K562 (cell line): ENCODE results near the gene FBXL4. TPM values are rescaled to one million over a fixed set of nuclear protein-coding genes. Genes with fewer than 3 reads are reported as not detected.
A peak's percentile ranks its signal among the peaks of the same experiment; 100 is the strongest.

Experiments
- EP400 ChIP-seq: fragments of 450-650 bp; IDR thresholded peaks from 2 replicates; pipeline ENCODE4 v1.6.1; 2017; ENCODE audit warnings: antibody characterized with exemption, mild to moderate bottlenecking, moderate library complexity
- NRF1 ChIP-seq, 2 experiments: fragments of 450-650 bp; IDR thresholded peaks in 1 of 2; conservative IDR thresholded peaks in 1 of 2; 2 replicates each; pipeline ENCODE4 v1.6.1; 2014; ENCODE audit warnings: mild to moderate bottlenecking in 2 of 2
- POLR2A ChIP-seq: fragments of 450-650 bp; conservative IDR thresholded peaks from 2 replicates; pipeline ENCODE4 v1.6.1; 2016
- POLR2AphosphoS5 ChIP-seq: IDR thresholded peaks from 2 replicates; pipeline ENCODE4 v1.6.1; 2011; ENCODE audit warnings: mild to moderate bottlenecking, low read depth, low read length, moderate library complexity; ENCODE audit not compliant: control insufficient read depth, insufficient read depth
- RBBP5 ChIP-seq: fragments of 200-600 bp; sonication (generic); IDR thresholded peaks from 2 replicates; pipeline ENCODE4 v1.6.1; 2012; ENCODE audit warnings: borderline replicate concordance, mild to moderate bottlenecking, low read length, control low read depth, inconsistent platforms; ENCODE audit not compliant: insufficient read depth, poor library complexity, severe bottlenecking
- ZNF384 ChIP-seq: IDR thresholded peaks from 2 replicates; pipeline ENCODE4 v1.6.1; 2012; ENCODE audit warnings: low read depth, low read length, improper control_type of control experiment
- ZNF75A ChIP-seq: fragments of 450-650 bp; formaldehyde crosslinking; IDR thresholded peaks from 2 replicates; pipeline ENCODE4 v1.4.0; 2020; ENCODE audit warnings: mild to moderate bottlenecking
- ZSCAN29 ChIP-seq: fragments of 450-650 bp; IDR thresholded peaks from 2 replicates; pipeline ENCODE4 v1.6.1; 2017
- polyA plus RNA-seq, 8 experiments: library from polyadenylated mRNA; depleted of rRNA in 4 of 8; stranded (reverse) in 5 of 8; unstranded in 3 of 8; fragments of >200 nt; fragmentation: Nextera tagmentation in 2 of 8; fragmentation: Illumina TruSeq in 1 of 8; extraction: Ambion mirVana in 2 of 8; extraction: Trizol in 1 of 8; gene quantifications; 2 replicates each; pipeline versions ENCODE4 v1.2.1 to v1.2.3, GENCODE V29; 2011 to 2014; ENCODE audit warnings: inconsistent platforms in 1 of 8, missing spikeins in 1 of 8
- total RNA-seq, 7 experiments: library from RNA; depleted of rRNA in 6 of 7; stranded (reverse); fragments of >200 nt in 6 of 7; fragmentation: Illumina TruSeq in 2 of 7; extraction: Trizol in 2 of 7; gene quantifications; 2 replicates each; pipeline versions ENCODE4 v1.2.1 to v1.2.3, GENCODE V29; 2011 to 2021; ENCODE audit warnings: low replicate concordance in 1 of 7
- TF ChIP-seq, protein P1 (sequence below), 2 experiments: fragments of 450-650 bp; IDR thresholded peaks; 2 replicates each; pipeline ENCODE4 v1.6.1; 2016; ENCODE audit warnings: mild to moderate bottlenecking in 2 of 2, borderline replicate concordance in 1 of 2, low read depth in 1 of 2, moderate library complexity in 1 of 2
- TF ChIP-seq, protein P2 (sequence below): fragments of 450-650 bp; formaldehyde crosslinking; IDR thresholded peaks from 2 replicates; pipeline ENCODE4 v1.4.0; 2020; ENCODE audit warnings: mild to moderate bottlenecking, moderate library complexity
- TF ChIP-seq, protein P3 (sequence below): fragments of 450-650 bp; IDR thresholded peaks from 2 replicates; pipeline ENCODE4 v1.6.1; 2016; ENCODE audit warnings: missing biosample characterization, missing genetic modification characterization
- TF ChIP-seq, protein P4 (sequence below): fragments of 250-450 bp; sonication (Bioruptor Pico); IDR thresholded peaks from 2 replicates; pipeline ENCODE4 v1.8.0; 2022; ENCODE audit warnings: inconsistent platforms

FBXL4 gene
- total and polyA plus RNA-seq, 9 of the 15 experiments (the other 6 are each of a cell fraction or from before 2014, with no cell fraction given): 4.2 to 23.1 (median 7.7) TPM

DNA sequence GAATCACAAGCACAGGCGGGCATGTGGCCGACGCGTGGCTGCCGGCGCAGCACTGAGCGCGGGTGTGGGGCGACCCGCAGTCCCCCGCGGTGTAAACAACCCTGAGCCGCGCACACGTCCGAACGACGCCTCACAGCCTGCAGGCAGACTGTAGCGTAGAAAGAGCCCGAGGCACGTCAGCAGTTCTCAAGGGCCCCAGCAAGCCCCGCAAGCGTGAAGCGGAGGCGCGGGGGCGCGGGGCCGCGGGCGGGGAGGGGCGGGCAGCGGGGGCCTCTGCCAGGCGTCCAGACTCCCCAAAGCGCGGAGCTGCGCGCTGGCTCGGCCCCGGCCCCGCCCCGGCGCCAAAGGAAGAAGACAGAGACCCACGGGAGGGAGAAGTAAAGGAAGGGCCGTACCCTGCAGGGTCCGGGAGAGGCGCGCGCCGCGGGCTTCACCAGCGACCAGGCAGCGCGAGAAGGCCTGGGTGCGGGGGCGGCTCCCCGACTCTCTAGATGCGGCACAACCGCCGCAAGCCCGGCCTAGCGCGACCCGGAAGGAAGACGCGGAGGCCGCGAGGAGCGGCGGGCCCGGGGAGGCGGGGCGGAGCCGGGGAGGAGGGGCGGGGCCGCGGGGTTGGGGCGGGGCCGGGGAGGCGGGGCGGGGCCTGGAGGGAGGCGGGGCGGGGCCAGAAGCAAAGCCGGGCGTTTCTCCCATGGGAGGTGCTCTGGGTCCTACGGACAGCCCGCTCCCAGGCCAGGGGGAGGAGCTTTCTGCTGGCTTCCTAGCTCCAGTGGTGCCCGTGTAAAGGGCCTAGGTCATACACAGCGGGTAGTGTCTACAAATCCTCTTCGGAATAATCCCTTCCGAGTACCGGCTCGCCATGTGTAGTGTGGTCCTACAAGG, at the start of gene FBXL4 (continued):
- TF ChIP-seq, protein P1, sequence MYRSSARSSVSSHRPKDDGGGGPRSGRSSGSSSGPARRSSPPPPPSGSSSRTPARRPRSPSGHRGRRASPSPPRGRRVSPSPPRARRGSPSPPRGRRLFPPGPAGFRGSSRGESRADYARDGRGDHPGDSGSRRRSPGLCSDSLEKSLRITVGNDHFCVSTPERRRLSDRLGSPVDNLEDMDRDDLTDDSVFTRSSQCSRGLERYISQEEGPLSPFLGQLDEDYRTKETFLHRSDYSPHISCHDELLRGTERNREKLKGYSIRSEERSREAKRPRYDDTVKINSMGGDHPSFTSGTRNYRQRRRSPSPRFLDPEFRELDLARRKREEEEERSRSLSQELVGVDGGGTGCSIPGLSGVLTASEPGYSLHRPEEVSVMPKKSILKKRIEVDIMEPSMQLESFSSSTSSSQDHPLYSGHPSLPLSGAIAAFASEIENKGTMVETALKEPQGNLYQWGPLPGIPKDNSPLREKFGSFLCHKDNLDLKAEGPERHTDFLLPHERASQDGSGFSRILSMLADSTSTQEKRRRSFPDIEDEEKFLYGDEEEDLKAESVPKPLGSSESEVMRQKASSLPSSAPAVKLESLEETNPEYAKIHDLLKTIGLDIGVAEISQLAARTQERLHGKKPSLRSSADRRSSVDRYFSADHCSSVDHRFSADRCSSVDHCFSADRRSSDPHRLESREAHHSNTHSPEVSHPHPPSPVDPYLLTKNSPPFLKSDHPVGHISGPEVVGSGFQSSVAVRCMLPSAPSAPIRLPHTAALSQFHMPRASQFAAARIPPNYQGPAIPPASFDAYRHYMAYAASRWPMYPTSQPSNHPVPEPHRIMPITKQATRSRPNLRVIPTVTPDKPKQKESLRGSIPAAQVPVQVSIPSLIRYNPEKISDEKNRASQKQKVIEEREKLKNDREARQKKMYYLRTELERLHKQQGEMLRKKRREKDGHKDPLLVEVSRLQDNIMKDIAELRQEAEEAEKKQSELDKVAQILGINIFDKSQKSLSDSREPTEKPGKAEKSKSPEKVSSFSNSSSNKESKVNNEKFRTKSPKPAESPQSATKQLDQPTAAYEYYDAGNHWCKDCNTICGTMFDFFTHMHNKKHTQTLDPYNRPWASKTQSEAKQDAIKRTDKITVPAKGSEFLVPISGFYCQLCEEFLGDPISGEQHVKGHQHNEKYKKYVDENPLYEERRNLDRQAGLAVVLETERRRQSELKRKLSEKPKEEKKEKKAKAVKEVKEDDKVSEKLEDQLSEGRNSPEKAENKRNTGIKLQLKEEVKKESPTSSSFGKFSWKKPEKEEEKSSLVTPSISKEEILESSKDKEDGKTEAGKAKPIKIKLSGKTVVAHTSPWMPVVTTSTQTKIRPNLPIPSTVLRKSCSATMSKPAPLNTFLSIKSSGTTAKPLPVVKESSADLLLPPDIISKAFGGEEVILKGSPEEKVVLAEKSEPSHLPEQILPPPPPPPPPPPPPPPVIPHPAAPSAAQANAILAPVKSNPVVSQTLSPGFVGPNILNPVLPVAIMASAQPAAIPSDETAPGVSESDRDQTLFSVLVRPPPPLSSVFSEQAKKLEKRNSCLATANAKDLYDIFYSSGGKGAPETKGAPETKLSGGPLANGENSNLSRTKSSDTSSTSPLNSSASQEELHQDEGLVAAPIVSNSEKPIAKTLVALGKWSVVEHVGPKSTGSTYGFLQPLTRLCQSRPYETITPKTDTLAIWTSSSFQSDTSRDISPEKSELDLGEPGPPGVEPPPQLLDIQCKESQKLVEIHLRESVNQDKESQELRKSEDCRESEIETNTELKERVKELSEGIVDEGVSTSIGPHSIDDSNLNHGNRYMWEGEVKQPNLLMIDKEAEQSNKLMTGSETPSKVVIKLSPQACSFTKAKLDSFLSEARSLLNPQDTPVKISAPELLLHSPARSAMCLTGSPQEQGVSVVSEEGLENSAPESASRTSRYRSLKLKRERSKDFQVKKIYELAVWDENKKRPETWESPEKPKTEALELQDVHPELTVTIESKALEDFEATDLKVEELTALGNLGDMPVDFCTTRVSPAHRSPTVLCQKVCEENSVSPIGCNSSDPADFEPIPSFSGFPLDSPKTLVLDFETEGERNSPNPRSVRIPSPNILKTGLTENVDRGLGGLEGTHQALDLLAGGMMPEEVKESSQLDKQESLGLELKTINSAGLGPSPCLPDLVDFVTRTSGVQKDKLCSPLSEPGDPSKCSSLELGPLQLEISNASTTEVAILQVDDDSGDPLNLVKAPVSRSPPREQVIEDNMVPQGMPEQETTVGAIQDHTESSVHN (IDR thresholded peaks at IDR 0.05; ENCODE audit: borderline replicate concordance in 1 of 2, low read depth in 1 of 2): no peak
- TF ChIP-seq, protein P2, sequence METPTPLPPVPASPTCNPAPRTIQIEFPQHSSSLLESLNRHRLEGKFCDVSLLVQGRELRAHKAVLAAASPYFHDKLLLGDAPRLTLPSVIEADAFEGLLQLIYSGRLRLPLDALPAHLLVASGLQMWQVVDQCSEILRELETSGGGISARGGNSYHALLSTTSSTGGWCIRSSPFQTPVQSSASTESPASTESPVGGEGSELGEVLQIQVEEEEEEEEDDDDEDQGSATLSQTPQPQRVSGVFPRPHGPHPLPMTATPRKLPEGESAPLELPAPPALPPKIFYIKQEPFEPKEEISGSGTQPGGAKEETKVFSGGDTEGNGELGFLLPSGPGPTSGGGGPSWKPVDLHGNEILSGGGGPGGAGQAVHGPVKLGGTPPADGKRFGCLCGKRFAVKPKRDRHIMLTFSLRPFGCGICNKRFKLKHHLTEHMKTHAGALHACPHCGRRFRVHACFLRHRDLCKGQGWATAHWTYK (CRISPR knock-in tag): no peak
- TF ChIP-seq, protein P3, sequence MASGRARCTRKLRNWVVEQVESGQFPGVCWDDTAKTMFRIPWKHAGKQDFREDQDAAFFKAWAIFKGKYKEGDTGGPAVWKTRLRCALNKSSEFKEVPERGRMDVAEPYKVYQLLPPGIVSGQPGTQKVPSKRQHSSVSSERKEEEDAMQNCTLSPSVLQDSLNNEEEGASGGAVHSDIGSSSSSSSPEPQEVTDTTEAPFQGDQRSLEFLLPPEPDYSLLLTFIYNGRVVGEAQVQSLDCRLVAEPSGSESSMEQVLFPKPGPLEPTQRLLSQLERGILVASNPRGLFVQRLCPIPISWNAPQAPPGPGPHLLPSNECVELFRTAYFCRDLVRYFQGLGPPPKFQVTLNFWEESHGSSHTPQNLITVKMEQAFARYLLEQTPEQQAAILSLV: no peak
- TF ChIP-seq ZNF384 (no peak), POLR2AphosphoS5 (peak; percentile 83), NRF1 (conservative IDR thresholded peaks at IDR 0.05 in 1 of 2, IDR thresholded peaks at IDR 0.05 in 1 of 2) (peak; percentile 29 to 57; a peak in 3 of 4 replicates), ZNF75A (CRISPR knock-in tag) (no peak), EP400 (peak; percentile 90; the same call in 1 of the 2 replicates), ZSCAN29 (no peak), POLR2A (peak; percentile 85), RBBP5 (peak; percentile 42)
- TF ChIP-seq, protein P4, sequence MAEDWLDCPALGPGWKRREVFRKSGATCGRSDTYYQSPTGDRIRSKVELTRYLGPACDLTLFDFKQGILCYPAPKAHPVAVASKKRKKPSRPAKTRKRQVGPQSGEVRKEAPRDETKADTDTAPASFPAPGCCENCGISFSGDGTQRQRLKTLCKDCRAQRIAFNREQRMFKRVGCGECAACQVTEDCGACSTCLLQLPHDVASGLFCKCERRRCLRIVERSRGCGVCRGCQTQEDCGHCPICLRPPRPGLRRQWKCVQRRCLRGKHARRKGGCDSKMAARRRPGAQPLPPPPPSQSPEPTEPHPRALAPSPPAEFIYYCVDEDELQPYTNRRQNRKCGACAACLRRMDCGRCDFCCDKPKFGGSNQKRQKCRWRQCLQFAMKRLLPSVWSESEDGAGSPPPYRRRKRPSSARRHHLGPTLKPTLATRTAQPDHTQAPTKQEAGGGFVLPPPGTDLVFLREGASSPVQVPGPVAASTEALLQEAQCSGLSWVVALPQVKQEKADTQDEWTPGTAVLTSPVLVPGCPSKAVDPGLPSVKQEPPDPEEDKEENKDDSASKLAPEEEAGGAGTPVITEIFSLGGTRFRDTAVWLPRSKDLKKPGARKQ (CRISPR knock-in tag): no peak
